ENCODE data around the gene TEDC1.
"Not testable (repeated sequence)": the region's sequence is repeated elsewhere in the genome, so short reads cannot be mapped to it uniquely, and the experiment has no call there.

Gene TEDC1

GRCh38 chr14:105545676-105546075, 54.6 kb downstream of the TEDC1 start:
- not testable (repeated sequence) for DNase-seq

GRCh38 chr14:105546410-105546809, 55.4 kb downstream of the TEDC1 start:
- not testable (repeated sequence) for DNase-seq

- DNase-seq = not testable (repeated sequence)
Observed at GRCh38 chr14:105547072-105547471, 56.0 kb downstream of the TEDC1 start.

GRCh38 chr14:105547741-105548169, 56.7 kb downstream of the TEDC1 start:
- DNase-seq = no peak
